AG04450 (cell line): Measurements from ENCODE around the gene FGF23. TPM values are rescaled to one million over a fixed set of nuclear protein-coding genes. Genes with fewer than 3 reads are reported as not detected.

Experiments used
- CTCF ChIA-PET: fragments of 300-600, 350-600 bp; formaldehyde crosslinking; extraction: SDS; loops from one replicate; lab custom pipeline; 2022; ENCODE audit warnings: antibody characterized with exemption, inconsistent platforms; lab: Charles Lee
- POLR2A ChIA-PET: fragments of 350-600 bp; formaldehyde crosslinking; extraction: SDS; loops from one replicate; lab custom pipeline; 2021; ENCODE audit warnings: antibody characterized with exemption, inconsistent platforms; lab: Yijun Ruan, JAX
- DNase-seq: peaks from one replicate; pipeline ENCODE4 v3.0.0-alpha.2; 2011; ENCODE audit warnings: low read depth, low spot score
- H3K27ac ChIP-seq: one replicate; pipeline ENCODE4 v1.5.1; 2012; ENCODE audit warnings: low read depth, low read length, control low read depth
- H3K27me3 ChIP-seq: one replicate; pipeline ENCODE4 v1.6.0; 2012; ENCODE audit warnings: low read length; ENCODE audit not compliant: control insufficient read depth, insufficient read depth
- H3K4me3 ChIP-seq: 2 replicates; pipeline ENCODE4 v1.5.1; 2011; ENCODE audit warnings: mild to moderate bottlenecking, low read depth, low read length, control low read depth
- H3K9me3 ChIP-seq: 2 replicates; pipeline ENCODE4 v1.5.1; 2012; ENCODE audit warnings: low read length; ENCODE audit not compliant: control insufficient read depth, insufficient read depth
- CTCF ChIP-seq: IDR thresholded peaks from 2 replicates; pipeline ENCODE4 v1.5.1; 2011; ENCODE audit warnings: low read depth, low read length, control low read depth, inconsistent platforms
- polyA plus RNA-seq: library from polyadenylated mRNA; depleted of rRNA; stranded (reverse); fragments of >200 nt; gene quantifications from 2 replicates; pipeline ENCODE4 v1.2.3, GENCODE V29; 2011

Gene FGF23
- polyA plus RNA-seq, 1 experiment: not detected

- no peak for TF ChIP-seq CTCF
- H3K27me3 ChIP-seq: peaks cover 2% of the 10 kb centered on the region
- ChIA-PET CTCF (no interaction called here), POLR2A (no interaction called here)
- no peaks in the 10 kb centered on the region for H3K9me3 ChIP-seq
- DNase-seq: no peak
- no peak overlapping the region for H3K4me3 ChIP-seq
- no peak overlapping the region for H3K27ac ChIP-seq
Observed at GRCh38 chr12:4378772-4379171, 740 bp downstream of the FGF23 start.

- H3K4me3 ChIP-seq: no peak overlapping the region
Observed at GRCh38 chr12:4375449-4375848, 4.1 kb downstream of the FGF23 start.

GRCh38 chr12:4372653-4373052, 6.9 kb downstream of the FGF23 start:
- Histone ChIP-seq H3K27ac (no peak overlapping the region), H3K4me3 (no peak overlapping the region), H3K9me3 (peaks cover 5% of the 10 kb centered on the region; the same call in 1 of the 2 replicates), H3K27me3 (peaks cover 5% of the 10 kb centered on the region)
- ChIA-PET CTCF (no interaction called here), POLR2A (no interaction called here)
- no peak for TF ChIP-seq CTCF
- DNase-seq: no peak

More at GRCh38 chr12:4375449-4375848, 4.1 kb downstream of the FGF23 start:
- Histone ChIP-seq H3K27ac (no peak overlapping the region), H3K27me3 (peaks cover 2% of the 10 kb centered on the region), H3K9me3 (peaks cover 2% of the 10 kb centered on the region; the same call in 1 of the 2 replicates)
- no peak for TF ChIP-seq CTCF
- ChIA-PET CTCF (no interaction called here), POLR2A (no interaction called here)
- DNase-seq: no peak

- no peak overlapping the region for H3K4me3 ChIP-seq
- TF ChIP-seq CTCF: no peak
- H3K27ac ChIP-seq: no peak overlapping the region
- no peak for DNase-seq
- ChIA-PET POLR2A (no interaction called here), CTCF (no interaction called here)
- peaks cover 5% of the 10 kb centered on the region; the same call in 1 of the 2 replicates for H3K9me3 ChIP-seq
- H3K27me3 ChIP-seq: peaks cover 5% of the 10 kb centered on the region
Observed at GRCh38 chr12:4370265-4370664, 9.2 kb downstream of the FGF23 start.

- H3K4me3 ChIP-seq: no peak overlapping the region
- POLR2A ChIA-PET: no interaction called here
- no peak for TF ChIP-seq CTCF
- H3K27ac ChIP-seq: no peak overlapping the region
- peaks cover 5% of the 10 kb centered on the region; the same call in 1 of the 2 replicates for H3K9me3 ChIP-seq
- DNase-seq: no peak
- peaks cover 5% of the 10 kb centered on the region for H3K27me3 ChIP-seq
- CTCF ChIA-PET: interaction anchor here (0.6 kb wide), 2 partner anchors 52 to 150 kb away, joined by 3 to 6 read pairs; no protein-coding TSS in a partner anchor
Observed at GRCh38 chr12:4369548-4369947, 10.0 kb downstream of the FGF23 start.
